HEK293 (cell line): ENCODE data around the gene MRPL43.

Experiments
- CTCF ChIA-PET: fragments of 350-600 bp; formaldehyde crosslinking; extraction: SDS; loops from one replicate; lab custom pipeline; 2021; ENCODE audit warnings: antibody characterized with exemption; lab: Yijun Ruan, JAX
- POLR2A ChIA-PET: fragments of 300-600 bp; formaldehyde crosslinking; extraction: SDS; loops from one replicate; lab custom pipeline; 2020; ENCODE audit warnings: antibody characterized with exemption, inconsistent platforms; lab: Yijun Ruan, JAX
- H3K27ac ChIP-seq: fragments of 200-500 bp; sonication (Bioruptor generic); 2 replicates; pipeline ENCODE4 v1.5.1; 2014; ENCODE audit warnings: low read depth, low read length, control low read depth, inconsistent platforms; ENCODE audit errors: extremely low read depth
- H3K36me3 ChIP-seq, 2 experiments: fragments of 200-500 bp in 1 of 2; sonication (Bioruptor generic) in 1 of 2; 1 replicate in 1 of 2; 2 replicates in 1 of 2; pipeline ENCODE4 v1.5.1; 2014 to 2017; ENCODE audit warnings: inconsistent platforms in 2 of 2, low read length in 2 of 2; ENCODE audit not compliant: control insufficient read depth in 2 of 2, insufficient read depth in 1 of 2
- H3K4me1 ChIP-seq: fragments of 200-500 bp; sonication (Bioruptor generic); 2 replicates; pipeline ENCODE4 v1.5.1; 2014; ENCODE audit warnings: mild to moderate bottlenecking, low read length, inconsistent platforms; ENCODE audit not compliant: control insufficient read depth, insufficient read depth
- H3K4me3 ChIP-seq: 2 replicates; pipeline ENCODE4 v1.5.1; 2011; ENCODE audit warnings: low read depth, mild to moderate bottlenecking, control low read depth, low read length, moderate library complexity
- H3K9me3 ChIP-seq: fragments of 200-500 bp; sonication (Bioruptor generic); 2 replicates; pipeline ENCODE4 v1.5.1; 2014; ENCODE audit warnings: low read depth, low read length, inconsistent platforms; ENCODE audit not compliant: control insufficient read depth, insufficient read depth
- FEZF1 ChIP-seq: fragments of 450-650 bp; formaldehyde crosslinking; IDR thresholded peaks from 2 replicates; pipeline ENCODE4 v1.5.1; 2016; ENCODE audit warnings: missing biosample characterization, missing genetic modification characterization
- GLI2 ChIP-seq: fragments of 450-650 bp; formaldehyde crosslinking; IDR thresholded peaks from 2 replicates; pipeline ENCODE4; 2017; ENCODE audit warnings: missing biosample characterization, missing genetic modification characterization, low read depth, borderline replicate concordance
- GLIS2 ChIP-seq: fragments of 450-650 bp; formaldehyde crosslinking; IDR thresholded peaks from 2 replicates; pipeline ENCODE4 v1.5.1; 2016; ENCODE audit warnings: missing biosample characterization, missing genetic modification characterization
- KLF16 ChIP-seq: fragments of 450-650 bp; formaldehyde crosslinking; IDR thresholded peaks from 2 replicates; pipeline ENCODE4 v1.5.1; 2017; ENCODE audit warnings: missing biosample characterization, missing genetic modification characterization
- KLF9 ChIP-seq: fragments of 450-650 bp; formaldehyde crosslinking; IDR thresholded peaks from 2 replicates; pipeline ENCODE4 v1.5.1; 2016; ENCODE audit warnings: missing biosample characterization, missing genetic modification characterization, low read depth
- SP3 ChIP-seq: fragments of 450-650 bp; formaldehyde crosslinking; IDR thresholded peaks from 2 replicates; pipeline ENCODE4 v1.5.1; 2016; ENCODE audit warnings: missing biosample characterization, missing genetic modification characterization
- ZBTB48 ChIP-seq: fragments of 450-650 bp; formaldehyde crosslinking; IDR thresholded peaks from 2 replicates; pipeline ENCODE4 v1.5.1; 2016; ENCODE audit warnings: missing biosample characterization, missing genetic modification characterization
- ZNF133 ChIP-seq: fragments of 450-650 bp; formaldehyde crosslinking; IDR thresholded peaks from 2 replicates; pipeline ENCODE4 v1.5.1; 2016; ENCODE audit warnings: missing biosample characterization, missing genetic modification characterization
- ZNF23 ChIP-seq: fragments of 450-650 bp; formaldehyde crosslinking; IDR thresholded peaks from 2 replicates; pipeline ENCODE4 v1.5.1; 2016; ENCODE audit warnings: missing biosample characterization, missing genetic modification characterization, borderline replicate concordance
- ZNF24 ChIP-seq: fragments of 450-650 bp; formaldehyde crosslinking; IDR thresholded peaks from 2 replicates; pipeline ENCODE4 v1.5.1; 2016; ENCODE audit warnings: missing biosample characterization, missing genetic modification characterization
- ZNF335 ChIP-seq: fragments of 450-650 bp; formaldehyde crosslinking; conservative IDR thresholded peaks from 2 replicates; pipeline ENCODE4 v1.5.1; 2016; ENCODE audit warnings: missing biosample characterization, missing genetic modification characterization
- ZNF394 ChIP-seq: fragments of 450-650 bp; formaldehyde crosslinking; IDR thresholded peaks from 2 replicates; pipeline ENCODE4 v1.5.1; 2016; ENCODE audit warnings: missing biosample characterization, missing genetic modification characterization, mild to moderate bottlenecking, moderate library complexity, borderline replicate concordance
- ZNF423 ChIP-seq: fragments of 450-650 bp; formaldehyde crosslinking; IDR thresholded peaks from 2 replicates; pipeline ENCODE4 v1.5.1; 2016; ENCODE audit warnings: missing biosample characterization, missing genetic modification characterization
- ZNF473 ChIP-seq: fragments of 450-650 bp; formaldehyde crosslinking; IDR thresholded peaks from 2 replicates; pipeline ENCODE4 v1.5.1; 2017; ENCODE audit warnings: missing biosample characterization, missing genetic modification characterization
- ZNF514 ChIP-seq: fragments of 450-650 bp; formaldehyde crosslinking; IDR thresholded peaks from 2 replicates; pipeline ENCODE4 v1.5.1; 2016; ENCODE audit warnings: missing biosample characterization, missing genetic modification characterization
- ZNF521 ChIP-seq: fragments of 450-650 bp; formaldehyde crosslinking; IDR thresholded peaks from 2 replicates; pipeline ENCODE4 v1.5.1; 2017; ENCODE audit warnings: missing biosample characterization, mild to moderate bottlenecking, missing genetic modification characterization
- ZNF571 ChIP-seq: fragments of 450-650 bp; formaldehyde crosslinking; IDR thresholded peaks from 2 replicates; pipeline ENCODE4 v1.5.0; 2017; ENCODE audit warnings: missing biosample characterization, missing genetic modification characterization
- ZNF629 ChIP-seq: fragments of 450-650 bp; formaldehyde crosslinking; IDR thresholded peaks from 2 replicates; pipeline ENCODE4 v1.5.1; 2017; ENCODE audit warnings: missing biosample characterization, missing genetic modification characterization
- ZSCAN16 ChIP-seq: fragments of 450-650 bp; formaldehyde crosslinking; IDR thresholded peaks from 2 replicates; pipeline ENCODE4 v1.5.1; 2016; ENCODE audit warnings: missing biosample characterization, missing genetic modification characterization
- ZXDB ChIP-seq: fragments of 450-650 bp; formaldehyde crosslinking; IDR thresholded peaks from 2 replicates; pipeline ENCODE4 v1.5.1; 2016; ENCODE audit warnings: missing biosample characterization, missing genetic modification characterization
- TF ChIP-seq, protein P1 (sequence below): fragments of 450-650 bp; formaldehyde crosslinking; IDR thresholded peaks from 2 replicates; pipeline ENCODE4; 2016; ENCODE audit warnings: missing biosample characterization, missing genetic modification characterization
- TF ChIP-seq, protein P2 (sequence below): fragments of 450-650 bp; formaldehyde crosslinking; conservative IDR thresholded peaks from 2 replicates; pipeline ENCODE4 v1.5.1; 2016; ENCODE audit warnings: low read depth, missing biosample characterization, missing genetic modification characterization
- TF ChIP-seq, protein P3 (sequence below): fragments of 450-650 bp; formaldehyde crosslinking; IDR thresholded peaks from 2 replicates; pipeline ENCODE4 v1.5.1; 2016; ENCODE audit warnings: missing biosample characterization, missing genetic modification characterization
- TF ChIP-seq, protein P4 (sequence below): fragments of 450-650 bp; formaldehyde crosslinking; IDR thresholded peaks from 2 replicates; pipeline ENCODE4 v1.5.1; 2016; ENCODE audit warnings: missing biosample characterization, missing genetic modification characterization
- TF ChIP-seq, protein P5 (sequence below): fragments of 450-650 bp; formaldehyde crosslinking; optimal IDR thresholded peaks from 2 replicates; pipeline ENCODE3; 2016; ENCODE audit warnings: missing biosample characterization, mild to moderate bottlenecking, missing genetic modification characterization
- TF ChIP-seq, protein P6 (sequence below): fragments of 450-650 bp; formaldehyde crosslinking; IDR thresholded peaks from 2 replicates; pipeline ENCODE4 v1.5.1; 2016; ENCODE audit warnings: missing biosample characterization, missing genetic modification characterization

Gene MRPL43

DNA sequence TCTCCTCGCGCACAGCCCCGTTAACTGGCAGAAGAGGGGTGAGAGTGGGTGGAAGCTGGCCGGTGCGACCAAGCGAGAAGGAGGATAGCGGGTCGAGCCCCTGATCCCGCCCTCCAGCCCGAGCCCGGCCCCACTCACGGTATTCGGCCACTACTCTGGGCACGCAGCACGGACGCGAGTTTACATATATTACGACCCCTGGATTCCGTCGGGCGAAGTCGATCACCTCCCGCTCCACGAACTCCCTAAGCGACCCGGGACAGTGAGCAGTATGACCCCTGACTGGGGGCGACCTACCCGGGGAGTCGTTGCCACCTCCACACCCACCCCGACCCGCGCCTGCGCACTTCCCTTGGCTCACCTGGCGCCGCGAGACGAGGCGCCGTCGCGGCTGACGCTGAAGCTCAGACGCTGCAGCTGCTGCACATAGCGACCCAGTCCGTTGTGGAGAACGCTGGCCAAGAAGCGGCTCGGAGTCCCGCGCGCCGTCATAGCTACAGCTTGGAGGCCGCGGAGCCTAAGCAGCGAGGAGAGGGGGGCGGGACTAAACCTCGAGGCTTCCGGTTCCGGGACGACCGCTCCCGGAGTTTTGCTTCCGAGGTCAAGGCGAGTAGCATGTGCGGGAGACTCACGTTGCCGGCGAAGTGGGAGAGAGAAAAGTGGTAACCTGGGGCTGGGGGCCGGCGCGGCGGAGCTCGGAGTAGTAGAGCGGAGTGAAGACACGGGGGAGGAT is at the start of gene MRPL43, which contains the start of gene TWNK:
TSS of gene MRPL43 (minus strand) at position 546 of the 733 bp plus-strand sequence. CDS start at position 492, 54 bp downstream.
TSS of gene TWNK (plus strand) at position 592 of the 733 bp plus-strand sequence. CDS start 668 bp downstream, outside the sequence.
- H3K4me1 ChIP-seq = peaks cover 6% of the 10 kb centered on the region
- POLR2A ChIA-PET = interaction anchor here (0.7 to 1.5 kb wide), 3 partner anchors 10 to 74 kb away, joined by 3 to 6 read pairs (median 6); partner anchors contain the start of gene SLF2
- CTCF ChIA-PET = interaction anchor here (6.4 to 16.6 kb wide), 2 partner anchors 11 to 30 kb away, joined by 49 to 274 read pairs; partner anchors contain the start of gene LZTS2
- H3K27ac ChIP-seq = peak within 1 kb of the TSS; percentile 82
- peaks cover 16 to 68% of the 10 kb centered on the region in 2 experiments for H3K36me3 ChIP-seq
- H3K9me3 ChIP-seq = no peaks in the 10 kb centered on the region
- H3K4me3 ChIP-seq = peak within 1 kb of the TSS; percentile 95
- TF ChIP-seq, protein P1, sequence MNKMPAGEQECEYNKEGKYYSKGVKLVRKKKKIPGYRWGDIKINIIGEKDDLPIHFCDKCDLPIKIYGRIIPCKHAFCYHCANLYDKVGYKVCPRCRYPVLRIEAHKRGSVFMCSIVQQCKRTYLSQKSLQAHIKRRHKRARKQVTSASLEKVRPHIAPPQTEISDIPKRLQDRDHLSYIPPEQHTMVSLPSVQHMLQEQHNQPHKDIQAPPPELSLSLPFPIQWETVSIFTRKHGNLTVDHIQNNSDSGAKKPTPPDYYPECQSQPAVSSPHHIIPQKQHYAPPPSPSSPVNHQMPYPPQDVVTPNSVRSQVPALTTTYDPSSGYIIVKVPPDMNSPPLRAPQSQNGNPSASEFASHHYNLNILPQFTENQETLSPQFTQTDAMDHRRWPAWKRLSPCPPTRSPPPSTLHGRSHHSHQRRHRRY (tag by site-specific recombination) = 0 out of 2 replicates have a peak, but pooled peaks have one; percentile 57
- TF ChIP-seq KLF9 (tag by site-specific recombination) = peak; percentile 85
- TF ChIP-seq ZNF23 (tag by site-specific recombination) = no peak
- no peak; the same call in 1 of the 2 replicates for TF ChIP-seq GLI2 (tag by site-specific recombination)
- TF ChIP-seq SP3 (tag by site-specific recombination) = peak; percentile 87
- peak; percentile 91 for TF ChIP-seq ZNF394
- TF ChIP-seq ZBTB48 (tag by site-specific recombination) = peak; percentile 85
- TF ChIP-seq, protein P2, sequence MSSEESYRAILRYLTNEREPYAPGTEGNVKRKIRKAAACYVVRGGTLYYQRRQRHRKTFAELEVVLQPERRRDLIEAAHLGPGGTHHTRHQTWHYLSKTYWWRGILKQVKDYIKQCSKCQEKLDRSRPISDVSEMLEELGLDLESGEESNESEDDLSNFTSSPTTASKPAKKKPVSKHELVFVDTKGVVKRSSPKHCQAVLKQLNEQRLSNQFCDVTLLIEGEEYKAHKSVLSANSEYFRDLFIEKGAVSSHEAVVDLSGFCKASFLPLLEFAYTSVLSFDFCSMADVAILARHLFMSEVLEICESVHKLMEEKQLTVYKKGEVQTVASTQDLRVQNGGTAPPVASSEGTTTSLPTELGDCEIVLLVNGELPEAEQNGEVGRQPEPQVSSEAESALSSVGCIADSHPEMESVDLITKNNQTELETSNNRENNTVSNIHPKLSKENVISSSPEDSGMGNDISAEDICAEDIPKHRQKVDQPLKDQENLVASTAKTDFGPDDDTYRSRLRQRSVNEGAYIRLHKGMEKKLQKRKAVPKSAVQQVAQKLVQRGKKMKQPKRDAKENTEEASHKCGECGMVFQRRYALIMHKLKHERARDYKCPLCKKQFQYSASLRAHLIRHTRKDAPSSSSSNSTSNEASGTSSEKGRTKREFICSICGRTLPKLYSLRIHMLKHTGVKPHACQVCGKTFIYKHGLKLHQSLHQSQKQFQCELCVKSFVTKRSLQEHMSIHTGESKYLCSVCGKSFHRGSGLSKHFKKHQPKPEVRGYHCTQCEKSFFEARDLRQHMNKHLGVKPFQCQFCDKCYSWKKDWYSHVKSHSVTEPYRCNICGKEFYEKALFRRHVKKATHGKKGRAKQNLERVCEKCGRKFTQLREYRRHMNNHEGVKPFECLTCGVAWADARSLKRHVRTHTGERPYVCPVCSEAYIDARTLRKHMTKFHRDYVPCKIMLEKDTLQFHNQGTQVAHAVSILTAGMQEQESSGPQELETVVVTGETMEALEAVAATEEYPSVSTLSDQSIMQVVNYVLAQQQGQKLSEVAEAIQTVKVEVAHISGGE (tag by site-specific recombination) = peak; percentile 94
- TF ChIP-seq, protein P3, sequence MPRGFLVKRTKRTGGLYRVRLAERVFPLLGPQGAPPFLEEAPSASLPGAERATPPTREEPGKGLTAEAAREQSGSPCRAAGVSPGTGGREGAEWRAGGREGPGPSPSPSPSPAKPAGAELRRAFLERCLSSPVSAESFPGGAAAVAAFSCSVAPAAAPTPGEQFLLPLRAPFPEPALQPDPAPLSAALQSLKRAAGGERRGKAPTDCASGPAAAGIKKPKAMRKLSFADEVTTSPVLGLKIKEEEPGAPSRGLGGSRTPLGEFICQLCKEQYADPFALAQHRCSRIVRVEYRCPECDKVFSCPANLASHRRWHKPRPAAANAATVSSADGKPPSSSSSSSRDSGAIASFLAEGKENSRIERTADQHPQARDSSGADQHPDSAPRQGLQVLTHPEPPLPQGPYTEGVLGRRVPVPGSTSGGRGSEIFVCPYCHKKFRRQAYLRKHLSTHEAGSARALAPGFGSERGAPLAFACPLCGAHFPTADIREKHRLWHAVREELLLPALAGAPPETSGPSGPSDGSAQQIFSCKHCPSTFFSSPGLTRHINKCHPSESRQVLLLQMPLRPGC (tag by site-specific recombination) = 0 out of 2 replicates have a peak, but pooled peaks have one; percentile 12
- no peak for TF ChIP-seq ZNF514 (tag by site-specific recombination)
- peak; percentile 27; the same call in 1 of the 2 replicates for TF ChIP-seq KLF16 (tag by site-specific recombination)
- no peak for TF ChIP-seq ZNF473 (tag by site-specific recombination)
- no peak for TF ChIP-seq FEZF1 (tag by site-specific recombination)
- TF ChIP-seq, protein P4, sequence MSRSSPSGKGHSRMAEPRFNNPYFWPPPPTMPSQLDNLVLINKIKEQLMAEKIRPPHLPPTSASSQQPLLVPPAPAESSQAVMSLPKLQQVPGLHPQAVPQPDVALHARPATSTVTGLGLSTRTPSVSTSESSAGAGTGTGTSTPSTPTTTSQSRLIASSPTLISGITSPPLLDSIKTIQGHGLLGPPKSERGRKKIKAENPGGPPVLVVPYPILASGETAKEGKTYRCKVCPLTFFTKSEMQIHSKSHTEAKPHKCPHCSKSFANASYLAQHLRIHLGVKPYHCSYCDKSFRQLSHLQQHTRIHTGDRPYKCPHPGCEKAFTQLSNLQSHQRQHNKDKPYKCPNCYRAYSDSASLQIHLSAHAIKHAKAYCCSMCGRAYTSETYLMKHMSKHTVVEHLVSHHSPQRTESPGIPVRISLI = no peak
- TF ChIP-seq ZNF423 (tag by site-specific recombination) = peak; percentile 54; the same call in 1 of the 2 replicates
- peak; percentile 89 for TF ChIP-seq ZXDB
- peak; percentile 58; the same call in 1 of the 2 replicates for TF ChIP-seq ZNF24 (tag by site-specific recombination)
- TF ChIP-seq ZNF571 (tag by site-specific recombination) = no peak
- TF ChIP-seq, protein P5, sequence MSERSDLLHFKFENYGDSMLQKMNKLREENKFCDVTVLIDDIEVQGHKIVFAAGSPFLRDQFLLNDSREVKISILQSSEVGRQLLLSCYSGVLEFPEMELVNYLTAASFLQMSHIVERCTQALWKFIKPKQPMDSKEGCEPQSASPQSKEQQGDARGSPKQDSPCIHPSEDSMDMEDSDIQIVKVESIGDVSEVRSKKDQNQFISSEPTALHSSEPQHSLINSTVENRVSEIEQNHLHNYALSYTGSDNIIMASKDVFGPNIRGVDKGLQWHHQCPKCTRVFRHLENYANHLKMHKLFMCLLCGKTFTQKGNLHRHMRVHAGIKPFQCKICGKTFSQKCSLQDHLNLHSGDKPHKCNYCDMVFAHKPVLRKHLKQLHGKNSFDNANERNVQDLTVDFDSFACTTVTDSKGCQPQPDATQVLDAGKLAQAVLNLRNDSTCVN = peak; percentile 48
- peak; percentile 10; the same call in 1 of the 2 replicates for TF ChIP-seq ZSCAN16 (tag by site-specific recombination)
- TF ChIP-seq ZNF133 (tag by site-specific recombination) = no peak
- peak; percentile 96 for TF ChIP-seq ZNF335 (tag by site-specific recombination)
- TF ChIP-seq GLIS2 (tag by site-specific recombination) = peak; percentile 92
- TF ChIP-seq ZNF521 (tag by site-specific recombination) = no peak
- peak; percentile 69; the same call in 1 of the 2 replicates for TF ChIP-seq ZNF629 (tag by site-specific recombination)
- TF ChIP-seq, protein P6, sequence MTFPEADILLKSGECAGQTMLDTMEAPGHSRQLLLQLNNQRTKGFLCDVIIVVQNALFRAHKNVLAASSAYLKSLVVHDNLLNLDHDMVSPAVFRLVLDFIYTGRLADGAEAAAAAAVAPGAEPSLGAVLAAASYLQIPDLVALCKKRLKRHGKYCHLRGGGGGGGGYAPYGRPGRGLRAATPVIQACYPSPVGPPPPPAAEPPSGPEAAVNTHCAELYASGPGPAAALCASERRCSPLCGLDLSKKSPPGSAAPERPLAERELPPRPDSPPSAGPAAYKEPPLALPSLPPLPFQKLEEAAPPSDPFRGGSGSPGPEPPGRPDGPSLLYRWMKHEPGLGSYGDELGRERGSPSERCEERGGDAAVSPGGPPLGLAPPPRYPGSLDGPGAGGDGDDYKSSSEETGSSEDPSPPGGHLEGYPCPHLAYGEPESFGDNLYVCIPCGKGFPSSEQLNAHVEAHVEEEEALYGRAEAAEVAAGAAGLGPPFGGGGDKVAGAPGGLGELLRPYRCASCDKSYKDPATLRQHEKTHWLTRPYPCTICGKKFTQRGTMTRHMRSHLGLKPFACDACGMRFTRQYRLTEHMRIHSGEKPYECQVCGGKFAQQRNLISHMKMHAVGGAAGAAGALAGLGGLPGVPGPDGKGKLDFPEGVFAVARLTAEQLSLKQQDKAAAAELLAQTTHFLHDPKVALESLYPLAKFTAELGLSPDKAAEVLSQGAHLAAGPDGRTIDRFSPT (tag by site-specific recombination) = peak; percentile 53; the same call in 1 of the 2 replicates
